GM12865 (cell line): ENCODE results near the gene PDE4B.

ENCODE experiments used
- DNase-seq: peaks from one replicate; pipeline ENCODE4 v3.0.0; 2010; ENCODE audit warnings: low read depth
- H3K4me3 ChIP-seq: 2 replicates; pipeline ENCODE4 v1.5.1; 2011; ENCODE audit warnings: mild to moderate bottlenecking, low read depth, low read length, control low read depth
- TF ChIP-seq, protein P1 (sequence below): IDR thresholded peaks from 2 replicates; pipeline ENCODE4 v1.5.1; 2011; ENCODE audit warnings: low read length, control low read depth, low read depth, inconsistent platforms; ENCODE audit not compliant: insufficient read depth; ENCODE audit errors: missing control alignments

PDE4B gene

DNA sequence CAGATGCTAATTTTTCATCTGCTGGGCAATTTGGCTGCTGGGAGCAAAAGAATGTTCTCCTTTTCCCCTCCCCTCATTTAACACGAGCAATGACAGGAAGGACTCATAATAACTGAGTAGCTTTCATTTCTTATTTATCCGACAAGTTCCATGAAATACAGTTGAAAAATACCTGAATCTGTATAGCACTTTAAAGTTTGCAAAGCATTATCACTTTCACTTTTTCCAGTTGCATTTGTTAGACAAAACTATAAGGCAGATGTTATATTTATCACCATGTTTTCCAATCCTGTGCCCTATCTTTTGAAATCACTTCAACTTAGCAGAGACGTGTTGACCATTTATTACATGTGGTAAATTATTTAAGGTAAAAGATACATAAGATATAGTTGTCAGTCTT lies 390.7 kb downstream of the PDE4B start:
- H3K4me3 ChIP-seq: no peak overlapping the region
- no peak for DNase-seq
- TF ChIP-seq, protein P1, sequence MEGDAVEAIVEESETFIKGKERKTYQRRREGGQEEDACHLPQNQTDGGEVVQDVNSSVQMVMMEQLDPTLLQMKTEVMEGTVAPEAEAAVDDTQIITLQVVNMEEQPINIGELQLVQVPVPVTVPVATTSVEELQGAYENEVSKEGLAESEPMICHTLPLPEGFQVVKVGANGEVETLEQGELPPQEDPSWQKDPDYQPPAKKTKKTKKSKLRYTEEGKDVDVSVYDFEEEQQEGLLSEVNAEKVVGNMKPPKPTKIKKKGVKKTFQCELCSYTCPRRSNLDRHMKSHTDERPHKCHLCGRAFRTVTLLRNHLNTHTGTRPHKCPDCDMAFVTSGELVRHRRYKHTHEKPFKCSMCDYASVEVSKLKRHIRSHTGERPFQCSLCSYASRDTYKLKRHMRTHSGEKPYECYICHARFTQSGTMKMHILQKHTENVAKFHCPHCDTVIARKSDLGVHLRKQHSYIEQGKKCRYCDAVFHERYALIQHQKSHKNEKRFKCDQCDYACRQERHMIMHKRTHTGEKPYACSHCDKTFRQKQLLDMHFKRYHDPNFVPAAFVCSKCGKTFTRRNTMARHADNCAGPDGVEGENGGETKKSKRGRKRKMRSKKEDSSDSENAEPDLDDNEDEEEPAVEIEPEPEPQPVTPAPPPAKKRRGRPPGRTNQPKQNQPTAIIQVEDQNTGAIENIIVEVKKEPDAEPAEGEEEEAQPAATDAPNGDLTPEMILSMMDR: no peak

DNA sequence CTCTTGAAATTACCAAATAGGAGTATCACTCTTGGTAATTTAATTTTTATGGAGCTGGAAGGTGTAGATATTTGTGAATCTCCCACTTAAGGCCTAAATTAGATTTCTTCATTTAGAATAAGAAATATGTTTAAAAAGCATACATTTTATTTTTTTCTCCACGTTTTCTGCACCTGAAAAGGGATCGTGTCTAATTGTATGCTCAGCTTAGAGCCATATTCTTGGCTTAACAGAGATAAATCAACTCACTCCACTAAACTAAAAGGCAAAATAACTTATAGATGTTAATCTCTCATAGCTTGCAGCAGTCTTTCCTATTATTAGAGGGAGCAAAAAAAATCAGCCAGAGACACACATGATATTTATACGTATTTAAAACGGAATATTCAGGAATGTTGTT lies 404.4 kb downstream of the PDE4B start:
- TF ChIP-seq, protein P1: no peak
- DNase-seq: no peak
- no peak overlapping the region for H3K4me3 ChIP-seq

DNA sequence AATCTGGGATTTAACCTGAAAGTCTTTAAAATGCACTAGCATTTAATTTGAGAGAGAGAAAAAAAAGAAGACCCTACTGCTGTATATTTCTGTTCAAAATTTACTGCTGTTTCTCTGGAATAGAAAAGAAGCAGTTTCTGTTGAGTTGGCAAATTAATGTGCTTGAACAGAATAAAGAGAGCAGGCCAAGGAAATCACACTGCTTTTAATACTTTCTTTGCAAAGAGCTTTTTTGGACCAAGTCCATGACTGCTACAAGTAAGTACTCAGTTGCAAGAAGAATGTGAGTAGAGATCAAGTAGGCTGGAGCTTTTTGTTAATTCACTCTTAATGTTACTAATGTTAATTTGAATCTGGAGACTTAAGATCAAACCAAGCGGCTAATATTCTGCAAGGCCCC lies 405.1 kb downstream of the PDE4B start:
- no peak for DNase-seq
- TF ChIP-seq, protein P1: no peak
- no peak overlapping the region for H3K4me3 ChIP-seq

DNA sequence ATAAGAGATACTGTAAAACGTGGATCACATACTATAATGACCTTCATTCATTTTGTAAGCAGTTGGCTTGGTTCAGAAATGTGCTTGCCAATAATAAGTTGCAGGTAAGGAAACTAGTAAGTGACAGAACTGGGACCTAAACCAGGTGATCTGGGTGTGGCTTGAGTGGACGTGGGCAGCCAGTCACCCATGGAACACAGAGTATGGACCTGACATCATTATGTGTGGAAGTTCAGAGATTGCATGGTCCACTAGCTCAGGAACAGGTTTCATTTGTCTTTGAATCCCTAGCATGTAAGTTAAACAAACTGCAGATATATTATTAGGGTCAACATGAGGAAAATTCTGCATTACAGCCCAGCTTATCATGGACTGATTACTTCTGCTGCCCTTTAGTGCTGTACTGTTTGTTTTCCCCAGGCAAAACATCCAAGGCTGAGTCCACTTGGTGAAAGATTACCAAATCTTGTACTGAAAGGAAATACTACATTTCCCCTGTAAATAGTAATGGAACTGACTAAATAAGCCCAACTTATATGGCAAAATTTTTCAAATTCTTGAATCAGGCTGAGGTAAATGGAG lies 414.0 kb downstream of the PDE4B start:
- no peak overlapping the region for H3K4me3 ChIP-seq
- TF ChIP-seq, protein P1: no peak
- DNase-seq: no peak

DNA sequence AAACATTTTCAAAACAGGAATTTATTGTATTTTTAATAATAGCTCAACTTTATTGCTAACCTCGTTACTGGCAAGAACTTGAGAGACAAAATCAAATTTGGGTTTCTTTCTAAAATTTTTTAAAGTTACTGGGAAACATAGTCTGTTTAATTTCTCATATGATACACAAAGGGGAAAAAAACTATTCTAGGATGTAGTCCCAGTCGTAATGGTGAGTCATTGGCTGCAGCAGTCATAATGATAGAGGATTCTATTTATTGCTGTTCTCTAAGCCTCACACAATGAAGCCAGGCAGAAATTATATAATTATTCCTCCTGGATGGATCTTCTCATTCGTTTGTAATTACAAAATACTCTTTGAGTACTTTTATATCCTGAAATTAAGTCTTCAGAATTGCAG lies 414.8 kb downstream of the PDE4B start:
- H3K4me3 ChIP-seq: no peak overlapping the region
- no peak for DNase-seq
- TF ChIP-seq, protein P1: no peak

DNA sequence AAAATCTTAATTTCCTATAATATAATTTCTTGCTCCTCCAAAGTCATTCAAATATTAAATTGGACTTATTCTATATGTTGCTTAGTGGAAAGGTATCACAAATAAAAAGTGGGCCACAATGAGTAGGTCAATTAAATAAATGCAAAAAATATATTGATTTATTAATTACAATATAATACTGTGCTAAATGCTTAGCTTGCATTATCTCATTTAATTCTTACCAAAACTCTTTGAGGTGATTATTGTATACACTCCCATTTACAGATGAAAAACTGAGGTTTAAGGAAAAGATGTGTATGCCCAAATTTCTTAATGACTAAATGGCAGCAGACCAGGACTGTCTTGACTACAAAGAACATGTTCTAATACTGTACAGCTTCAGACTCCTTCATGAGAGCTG lies 415.9 kb downstream of the PDE4B start:
- H3K4me3 ChIP-seq: no peak overlapping the region
- TF ChIP-seq, protein P1: no peak
- DNase-seq: no peak

DNA sequence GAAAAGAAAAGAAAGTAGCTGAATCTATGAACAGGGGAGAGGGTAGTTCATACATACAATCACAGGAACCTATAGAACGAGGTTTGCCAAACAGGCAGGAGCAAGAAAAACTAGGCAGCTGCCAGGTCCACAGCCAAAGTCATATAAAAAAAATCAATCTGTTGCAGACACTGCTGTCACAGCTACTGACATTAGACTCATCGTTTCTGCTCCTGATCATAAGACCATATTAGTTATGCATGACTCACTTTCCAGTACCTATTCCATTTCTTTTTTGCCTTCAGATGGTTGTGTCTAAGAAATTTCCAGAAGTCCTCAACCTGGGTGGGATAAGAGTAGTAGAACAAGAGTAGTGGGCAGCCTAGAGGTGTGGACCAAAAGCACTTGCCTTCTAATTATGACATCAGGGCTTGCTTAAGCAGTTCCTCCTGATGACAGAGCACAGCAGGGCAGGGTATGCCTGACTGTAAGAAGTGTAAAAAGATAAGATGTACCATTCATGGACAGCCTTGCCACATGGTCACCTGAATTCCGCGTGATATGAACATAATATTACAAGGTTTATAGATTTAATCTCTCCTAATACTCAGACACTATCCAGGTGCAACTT lies 418.0 kb downstream of the PDE4B start:
- no peak overlapping the region for H3K4me3 ChIP-seq
- TF ChIP-seq, protein P1: no peak
- no peak for DNase-seq
